Fibroblast of lung (primary cell): ENCODE measurements around the gene TBXA2R. TPM values are rescaled to one million over a fixed set of nuclear protein-coding genes. Genes with fewer than 3 reads are reported as not detected.

Experiments
- DNase-seq, 2 donors: peaks; one replicate each; pipeline versions ENCODE4 v3.0.0 to v3.0.0-alpha.2; 2010; ENCODE audit warnings: low read depth in 2 of 2
- H2AFZ ChIP-seq: 2 replicates; pipeline ENCODE4 v1.5.1; 2012; ENCODE audit warnings: low read length, control low read depth, inconsistent platforms
- H3K27ac ChIP-seq: 2 replicates; pipeline ENCODE4 v1.5.1; 2011; ENCODE audit warnings: low read length, control low read depth; ENCODE audit not compliant: insufficient read depth
- H3K27me3 ChIP-seq: 2 replicates; pipeline ENCODE4 v1.5.1; 2011; ENCODE audit warnings: mild to moderate bottlenecking, low read length; ENCODE audit not compliant: control insufficient read depth, insufficient read depth
- H3K36me3 ChIP-seq: 2 replicates; pipeline ENCODE4 v1.5.1; 2011; ENCODE audit warnings: low read length; ENCODE audit not compliant: control insufficient read depth, insufficient read depth
- H3K4me1 ChIP-seq: 2 replicates; pipeline ENCODE4 v1.5.1; 2011; ENCODE audit warnings: low read length; ENCODE audit not compliant: control insufficient read depth, insufficient read depth; ENCODE audit errors: extremely low read depth
- H3K4me2 ChIP-seq: 2 replicates; pipeline ENCODE4 v1.5.1; 2011; ENCODE audit warnings: low read length, control low read depth; ENCODE audit not compliant: insufficient read depth; ENCODE audit errors: extremely low read depth
- H3K4me3 ChIP-seq, 4 experiments: fragments of 200-600 bp in 1 of 4; sonication (generic) in 1 of 4; replicated peaks in 1 of 4; 2 replicates each; pipeline ENCODE4 v1.5.1; 2011 to 2016; ENCODE audit warnings: low read length in 4 of 4, low read depth in 3 of 4, mild to moderate bottlenecking in 3 of 4, control low read depth in 2 of 4, inconsistent platforms in 1 of 4, mixed read lengths in 1 of 4; ENCODE audit not compliant: insufficient read depth in 1 of 4; ENCODE audit errors: control extremely low read depth in 1 of 4
- H3K79me2 ChIP-seq: 2 replicates; pipeline ENCODE4 v1.5.1; 2012; ENCODE audit warnings: mild to moderate bottlenecking, low read length, inconsistent platforms; ENCODE audit not compliant: control insufficient read depth, insufficient read depth
- H3K9ac ChIP-seq: 2 replicates; pipeline ENCODE4 v1.5.1; 2011; ENCODE audit warnings: mild to moderate bottlenecking, low read length, control low read depth; ENCODE audit not compliant: insufficient read depth
- H3K9me3 ChIP-seq: 2 replicates; pipeline ENCODE4 v1.5.1; 2012; ENCODE audit warnings: low read depth, low read length; ENCODE audit not compliant: control insufficient read depth, insufficient read depth
- H4K20me1 ChIP-seq: 2 replicates; pipeline ENCODE4 v1.5.1; 2011; ENCODE audit warnings: low read length; ENCODE audit not compliant: control insufficient read depth, insufficient read depth; ENCODE audit errors: extremely low read depth
- CTCF ChIP-seq, 2 donors: IDR thresholded peaks in 1 of 2; conservative IDR thresholded peaks in 1 of 2; 1 replicate in 1 of 2; 2 replicates in 1 of 2; pipeline ENCODE4 v1.5.1; 2011 to 2012; ENCODE audit warnings: low read length in 2 of 2, control low read depth in 1 of 2, inconsistent platforms in 1 of 2, low read depth in 1 of 2, mild to moderate bottlenecking in 1 of 2
- EZH2 ChIP-seq: IDR thresholded peaks from 2 replicates; pipeline ENCODE4 v1.5.1; 2012; ENCODE audit warnings: low read length, control low read depth, mild to moderate bottlenecking; ENCODE audit errors: missing control alignments
- polyA plus RNA-seq, 2 donors: library from polyadenylated mRNA; depleted of rRNA in 1 of 2; stranded (reverse) in 1 of 2; unstranded in 1 of 2; fragments of >200 nt; gene quantifications; 2 replicates each; pipeline ENCODE4 v1.2.1, GENCODE V29; 2011 to 2012; ENCODE audit warnings: missing spikeins in 1 of 2
- total RNA-seq: library from RNA; depleted of rRNA; stranded (reverse); fragments of >200 nt; gene quantifications from 2 replicates; pipeline ENCODE4 v1.2.1, GENCODE V29; 2014

The TBXA2R gene
- total and polyA plus RNA-seq, 2 donors (not counting 1 experiment from before 2014, with no cell fraction given) = 1.3 to 1.8 TPM

GRCh38 chr19:3580156-3580934, 26.3 kb downstream of the TBXA2R start:
- peaks cover 2% of the 10 kb centered on the region for H3K36me3 ChIP-seq
- DNase-seq = peak; percentile 97 to 98
- peak overlapping the region; percentile 56 for H3K27ac ChIP-seq
- peaks cover 8% of the 10 kb centered on the region for H3K4me1 ChIP-seq
- peak overlapping the region; percentile 46 for H3K4me2 ChIP-seq
- H3K9ac ChIP-seq = no peak overlapping the region
- H3K79me2 ChIP-seq = no peaks in the 10 kb centered on the region
- no peaks in the 10 kb centered on the region for H4K20me1 ChIP-seq
- no peaks in the 10 kb centered on the region for H3K27me3 ChIP-seq
- TF ChIP-seq EZH2 (no peak), CTCF (conservative IDR thresholded peaks at IDR 0.05 in 1 of 2, IDR thresholded peaks at IDR 0.05 in 1 of 2; ENCODE audit: low read depth in 1 of 2, low read length in 2 of 2) (no peak)
- H3K9me3 ChIP-seq = no peaks in the 10 kb centered on the region
- no peak overlapping the region for H3K4me3 ChIP-seq
- H2AFZ ChIP-seq = no peak overlapping the region

GRCh38 chr19:3578390-3578789, 28.3 kb downstream of the TBXA2R start:
- no peak for DNase-seq

More at GRCh38 chr19:3578390-3578789, 28.3 kb downstream of the TBXA2R start:
- Histone ChIP-seq H3K27ac (no peak overlapping the region), H3K4me1 (peaks cover 8% of the 10 kb centered on the region), H3K4me2 (no peak overlapping the region), H3K4me3 (no peak overlapping the region), H3K36me3 (peaks cover 10% of the 10 kb centered on the region), H3K27me3 (no peaks in the 10 kb centered on the region), H3K79me2 (no peaks in the 10 kb centered on the region), H2AFZ (no peak overlapping the region), H3K9me3 (no peaks in the 10 kb centered on the region), H4K20me1 (no peaks in the 10 kb centered on the region), H3K9ac (no peak overlapping the region)
- TF ChIP-seq CTCF (conservative IDR thresholded peaks at IDR 0.05 in 1 of 2, IDR thresholded peaks at IDR 0.05 in 1 of 2; ENCODE audit: low read depth in 1 of 2, low read length in 2 of 2) (no peak), EZH2 (no peak)
